HEK293T (cell line): Measurements from ENCODE around the gene TRIM37.

Experiments
- ARNT ChIP-seq: fragments of 450-650 bp; IDR thresholded peaks from 2 replicates; pipeline ENCODE4 v1.6.1; 2017; ENCODE audit warnings: mild to moderate bottlenecking
- FOXA1 ChIP-seq: fragments of 450-650 bp; IDR thresholded peaks from 2 replicates; pipeline ENCODE4 v1.6.1; 2016; ENCODE audit warnings: mild to moderate bottlenecking
- FOXK2 ChIP-seq: fragments of 450-650 bp; IDR thresholded peaks from 2 replicates; pipeline ENCODE4 v1.6.1; 2016; ENCODE audit warnings: mild to moderate bottlenecking
- FOXM1 ChIP-seq: fragments of 450-650 bp; IDR thresholded peaks from 2 replicates; pipeline ENCODE4 v1.6.1; 2017; ENCODE audit warnings: mild to moderate bottlenecking, borderline replicate concordance
- HDGF ChIP-seq: fragments of 450-650 bp; IDR thresholded peaks from 2 replicates; pipeline ENCODE4 v1.6.1; 2017; ENCODE audit warnings: antibody characterized with exemption, borderline replicate concordance
- NFRKB ChIP-seq: fragments of 450-650 bp; IDR thresholded peaks from 2 replicates; pipeline ENCODE4 v1.6.1; 2016; ENCODE audit warnings: mild to moderate bottlenecking, moderate library complexity
- SUZ12 ChIP-seq: fragments of 450-650 bp; IDR thresholded peaks from 2 replicates; pipeline ENCODE4 v1.6.1; 2016; ENCODE audit warnings: mild to moderate bottlenecking
- ZNF384 ChIP-seq: fragments of 450-650 bp; IDR thresholded peaks from 2 replicates; pipeline ENCODE4 v1.6.1; 2016
- TF ChIP-seq, protein P1 (sequence below): fragments of 450-650 bp; IDR thresholded peaks from 2 replicates; pipeline ENCODE4 v1.6.1; 2016

- TF ChIP-seq ARNT: no peak
- no peak for TF ChIP-seq FOXA1
- TF ChIP-seq NFRKB: no peak
- no peak for TF ChIP-seq FOXM1
- TF ChIP-seq HDGF: no peak
- TF ChIP-seq ZNF384: 0 out of 2 replicates have a peak, but pooled peaks have one; percentile 57
- TF ChIP-seq FOXK2: no peak
- TF ChIP-seq SUZ12: no peak
- TF ChIP-seq, protein P1, sequence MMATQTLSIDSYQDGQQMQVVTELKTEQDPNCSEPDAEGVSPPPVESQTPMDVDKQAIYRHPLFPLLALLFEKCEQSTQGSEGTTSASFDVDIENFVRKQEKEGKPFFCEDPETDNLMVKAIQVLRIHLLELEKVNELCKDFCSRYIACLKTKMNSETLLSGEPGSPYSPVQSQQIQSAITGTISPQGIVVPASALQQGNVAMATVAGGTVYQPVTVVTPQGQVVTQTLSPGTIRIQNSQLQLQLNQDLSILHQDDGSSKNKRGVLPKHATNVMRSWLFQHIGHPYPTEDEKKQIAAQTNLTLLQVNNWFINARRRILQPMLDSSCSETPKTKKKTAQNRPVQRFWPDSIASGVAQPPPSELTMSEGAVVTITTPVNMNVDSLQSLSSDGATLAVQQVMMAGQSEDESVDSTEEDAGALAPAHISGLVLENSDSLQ: no peak
Observed at GRCh38 chr17:58966208-58966607, 140.5 kb downstream of the TRIM37 start.
